ENCODE results near the gene SGCA.

The SGCA gene

GRCh38 chr17:50149417-50150353 lies 16.1 kb upstream of the SGCA start:
- no peak for DNase-seq

DNA sequence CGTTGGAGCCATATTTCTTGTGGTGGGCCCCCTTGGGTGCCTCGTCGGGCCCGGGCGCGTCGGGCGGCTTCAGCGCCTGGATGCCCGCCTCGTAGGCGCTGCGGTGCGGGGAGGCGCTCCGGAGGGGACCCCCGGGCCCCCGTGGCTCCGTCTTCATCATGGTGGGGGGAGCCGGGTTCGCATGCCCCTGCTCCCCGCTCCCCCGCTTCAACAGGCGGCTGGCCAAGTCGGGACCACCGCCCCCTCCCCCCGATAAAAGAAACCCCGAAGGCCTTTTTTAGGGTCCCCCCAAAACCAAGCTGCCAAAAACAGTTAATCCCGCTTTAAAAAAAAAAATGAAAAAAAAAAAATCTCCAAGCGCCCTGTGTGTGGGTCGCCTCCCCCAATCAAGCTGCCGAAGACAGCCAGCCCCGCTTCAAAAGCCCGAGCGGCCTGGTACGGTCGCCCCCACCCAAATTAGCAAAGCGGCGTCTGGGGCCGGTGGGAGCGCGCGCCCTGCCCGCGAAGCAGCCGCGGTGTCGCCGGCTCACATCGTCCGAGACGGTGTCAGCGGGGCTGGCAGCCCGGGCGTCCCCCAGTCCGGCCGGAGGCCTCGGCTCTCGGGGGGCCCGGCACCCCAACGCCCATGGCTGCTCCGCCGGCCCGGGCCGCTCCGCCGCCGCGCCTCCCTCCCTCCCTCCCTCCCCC lies 15.3 kb upstream of the SGCA start, which contains the start of gene PPP1R9B:
TSS of gene PPP1R9B (minus strand) at position 324 of the 687 bp plus-strand sequence. CDS start at position 160, 164 bp downstream.
- DNase-seq: no peak

- DNase-seq: peak; percentile 78
These were observed 14.5 kb upstream of the SGCA start for GRCh38 chr17:50151041-50151936.

DNA sequence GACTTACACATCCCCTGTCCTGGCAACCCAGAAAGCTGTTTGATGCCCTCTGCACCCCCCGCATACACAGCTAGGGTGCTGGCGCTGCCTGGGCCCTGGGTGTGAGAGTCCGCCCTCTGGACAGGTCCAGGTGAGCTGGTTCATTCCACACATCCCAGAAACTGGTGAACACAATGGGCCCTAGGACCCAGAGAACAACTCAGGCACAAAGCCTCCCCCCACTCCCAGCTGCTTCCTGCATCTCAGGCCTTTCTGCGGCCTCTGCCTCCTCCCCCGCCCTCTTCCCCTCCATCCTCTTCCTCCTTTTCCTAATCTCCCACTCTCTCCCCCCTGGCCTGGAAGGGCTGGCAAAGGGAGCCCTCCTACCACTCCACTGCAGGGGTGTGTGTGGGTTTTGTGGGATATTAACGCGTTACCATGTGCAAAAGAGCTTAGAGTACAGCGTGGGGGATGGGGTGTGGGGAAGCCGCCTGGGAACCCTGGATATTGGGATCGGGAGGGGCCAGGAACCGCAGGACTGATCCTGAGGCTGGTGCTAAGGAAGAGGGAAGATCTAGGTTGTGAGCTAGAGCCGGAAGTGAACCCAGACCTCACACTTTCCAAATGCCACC lies 13.8 kb upstream of the SGCA start:
- DNase-seq: peak; percentile 63

DNA sequence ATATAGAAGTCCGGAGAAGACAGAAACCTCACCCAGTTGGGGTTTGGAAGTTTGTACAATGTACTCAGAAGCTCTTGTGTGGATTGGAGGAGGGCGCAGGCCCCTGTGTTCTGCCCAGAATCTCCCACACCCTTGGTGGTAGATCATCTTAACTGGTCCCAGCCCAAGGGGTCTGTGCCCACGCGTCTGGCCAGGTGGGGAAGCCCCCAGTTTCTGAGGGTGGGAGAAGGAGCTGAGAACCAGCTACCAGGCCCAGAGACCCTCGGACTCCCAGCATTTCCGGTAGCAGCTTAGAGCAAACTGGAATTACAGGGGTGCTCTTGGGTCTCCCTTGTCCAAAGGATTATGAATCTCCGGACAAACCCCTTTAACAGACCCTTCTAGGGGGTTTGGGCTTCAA lies 13.1 kb upstream of the SGCA start:
- DNase-seq: no peak

GRCh38 chr17:50153650-50154575 lies 11.9 kb upstream of the SGCA start:
- no peak for DNase-seq

DNA sequence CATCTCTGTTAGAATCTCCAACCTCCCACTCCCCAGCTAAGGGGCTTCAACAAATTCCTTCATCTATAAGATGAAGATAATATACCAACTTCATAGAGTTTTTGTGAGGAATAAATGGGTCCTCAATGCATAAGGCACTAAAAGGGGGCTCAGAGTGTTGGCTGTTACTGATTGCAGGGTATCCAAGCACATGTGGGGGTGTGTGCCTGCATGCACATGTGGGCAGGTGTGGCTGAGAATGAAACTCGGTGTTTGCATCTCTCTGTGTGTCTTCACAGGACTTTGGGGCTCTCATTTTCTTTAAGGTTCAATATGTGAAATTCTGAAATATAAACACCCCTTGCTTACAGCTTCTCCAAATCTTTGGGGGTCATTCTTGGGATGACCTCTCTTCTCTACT lies 11.2 kb upstream of the SGCA start:
- no peak for DNase-seq

- DNase-seq: no peak
These were observed 10.5 kb upstream of the SGCA start for GRCh38 chr17:50155115-50155819.

GRCh38 chr17:50157891-50158290 lies 7.9 kb upstream of the SGCA start:
- DNase-seq: no peak

DNA sequence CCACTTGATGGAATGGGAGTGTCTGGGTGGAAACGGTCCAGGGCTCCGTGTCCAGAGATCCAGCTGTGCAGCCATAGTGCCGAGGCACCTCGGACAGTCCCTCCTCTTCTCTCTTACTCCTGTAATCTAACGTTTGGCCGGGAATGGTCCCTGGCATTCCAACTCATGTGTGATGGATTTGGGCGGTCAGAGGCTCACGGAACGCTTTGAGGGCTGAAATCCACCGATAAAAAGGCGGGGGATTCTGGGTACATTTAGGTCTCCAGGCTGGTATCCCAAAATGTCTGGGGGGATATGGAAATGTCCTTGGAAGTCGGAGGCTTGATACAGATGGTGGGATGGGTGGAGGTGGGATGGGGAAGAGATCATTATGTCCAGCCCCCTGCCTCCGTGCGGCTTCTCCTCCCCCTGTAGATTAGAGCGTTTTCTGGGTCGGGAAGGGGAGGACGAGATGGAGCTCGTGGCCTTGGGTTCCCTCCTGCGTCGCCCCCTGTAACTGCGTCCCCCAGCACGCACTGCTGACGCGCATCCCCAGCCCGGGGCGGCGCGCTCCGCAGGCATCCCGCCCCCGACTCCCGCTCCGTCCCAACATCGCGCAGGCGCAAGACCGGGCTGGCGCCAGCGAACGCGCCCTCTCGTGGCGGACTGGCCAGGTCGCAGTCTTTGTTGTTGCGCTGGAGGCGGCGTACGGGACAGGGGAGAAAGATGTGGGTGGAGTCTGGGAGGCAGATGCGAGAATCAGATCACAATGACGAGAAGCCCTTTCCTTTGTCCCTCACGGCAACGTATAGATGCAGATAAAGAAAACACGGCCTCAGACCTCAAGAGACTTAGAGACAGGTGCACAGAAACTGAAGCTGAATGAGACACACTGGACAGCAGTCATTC lies 4.5 kb upstream of the SGCA start:
- DNase-seq: peak; percentile 83

DNA sequence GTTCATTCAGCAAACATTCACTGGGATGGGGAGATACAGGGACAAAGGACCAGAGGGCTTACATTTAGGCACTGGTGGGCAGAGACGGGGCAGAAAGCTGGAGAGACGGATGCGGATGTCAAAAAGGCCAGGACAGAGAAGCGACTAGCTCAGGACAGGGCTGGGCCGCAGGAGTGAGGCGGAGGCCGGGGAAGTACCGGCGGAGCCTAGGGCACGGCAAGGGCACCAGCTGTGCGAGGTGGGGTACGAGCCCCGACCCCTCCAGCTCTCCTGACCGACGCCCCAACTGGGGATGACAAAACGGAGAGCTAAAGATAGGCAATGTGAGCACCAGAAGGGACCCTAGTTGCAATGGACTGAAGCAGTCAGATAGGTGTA lies 3.9 kb upstream of the SGCA start:
- DNase-seq: no peak

- no peak for DNase-seq
These were observed 3.1 kb upstream of the SGCA start for GRCh38 chr17:50162466-50163254.

DNA sequence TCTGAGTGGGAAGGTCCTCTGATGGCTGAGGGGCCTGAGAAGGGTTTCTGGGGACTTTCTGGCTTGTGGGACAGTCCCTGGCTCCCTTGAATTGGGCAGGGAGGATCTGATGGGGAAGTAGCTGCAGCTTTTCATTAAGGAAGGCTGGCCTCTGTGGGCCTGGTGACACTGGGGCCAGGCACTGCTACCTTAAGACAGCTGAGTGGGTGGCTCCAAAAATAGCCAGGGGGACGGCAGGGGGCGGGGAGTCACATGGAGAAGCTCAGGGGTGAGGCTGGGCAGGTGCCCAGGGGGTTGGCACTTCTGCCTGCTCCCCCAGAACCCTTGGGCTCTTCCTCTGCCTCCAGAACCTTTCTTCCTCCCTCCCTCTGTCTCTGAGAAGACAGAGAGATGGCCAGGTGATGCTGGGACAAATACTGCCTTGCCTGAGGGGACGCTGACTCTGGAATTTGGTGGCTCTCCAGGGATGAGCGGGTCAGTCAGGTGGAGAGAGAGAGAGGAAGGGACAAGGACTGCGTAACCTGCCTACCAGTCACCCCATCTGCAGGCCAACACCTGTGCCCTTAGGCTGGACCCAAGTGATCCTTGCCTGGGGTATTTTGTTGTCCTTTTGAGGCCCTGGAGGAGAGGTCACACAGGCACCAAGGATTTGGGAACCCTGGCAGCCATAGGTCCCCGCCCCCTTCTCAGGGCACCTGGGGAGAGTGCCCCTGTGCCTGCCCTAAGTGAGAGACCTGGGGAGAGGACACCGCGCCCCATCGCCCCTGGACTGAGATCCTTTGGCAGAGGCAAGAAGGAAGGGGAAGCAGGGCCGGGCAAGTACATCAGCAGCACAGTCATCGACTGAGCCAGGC lies 1.7 kb upstream of the SGCA start:
- no peak for DNase-seq

GRCh38 chr17:50164697-50164988 lies 1.2 kb upstream of the SGCA start:
- DNase-seq: no peak

DNA sequence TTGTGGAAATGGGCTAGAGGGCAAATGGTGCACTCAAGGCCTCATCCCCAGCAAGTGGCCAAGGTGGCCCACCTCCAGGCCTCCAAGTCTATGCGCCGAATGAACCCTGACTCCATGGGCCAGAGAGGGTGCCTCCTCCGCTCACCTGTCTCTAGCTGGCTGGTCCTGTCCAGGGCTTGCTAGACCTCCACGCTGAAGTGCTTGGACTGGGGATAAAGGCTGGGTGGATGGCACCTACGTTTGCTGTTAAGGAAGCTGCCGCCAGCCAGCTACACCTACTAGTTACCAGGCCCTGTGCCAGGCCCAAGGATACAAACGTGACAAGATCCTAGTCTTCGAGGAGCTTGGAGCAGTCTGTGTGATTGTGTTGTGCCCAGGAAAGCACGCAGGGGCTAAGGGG lies 739 bp upstream of the SGCA start:
- DNase-seq: no peak

DNA sequence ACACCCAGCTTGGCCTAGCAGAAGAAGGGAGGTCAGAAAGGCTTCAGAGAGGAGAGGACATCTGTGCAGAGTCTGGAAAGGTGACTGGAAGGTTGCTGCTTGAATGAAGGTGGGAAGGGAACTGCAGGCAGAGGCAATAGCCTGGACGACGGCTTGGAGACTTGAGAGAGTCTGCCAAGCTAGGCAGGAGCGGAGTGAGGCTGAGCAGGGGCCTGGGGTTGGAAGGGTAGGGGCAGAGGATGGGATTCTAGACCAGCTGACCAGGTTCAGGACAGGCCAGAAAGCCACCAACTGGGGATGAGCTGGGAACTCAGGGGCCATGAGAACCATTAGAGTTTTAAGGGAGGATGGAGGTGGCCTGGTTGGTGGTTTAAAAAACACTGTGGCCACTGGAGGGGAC lies 339 bp upstream of the SGCA start:
- no peak for DNase-seq

GRCh38 chr17:50166518-50167181 lies 845 bp downstream of the SGCA start:
- DNase-seq: no peak

DNA sequence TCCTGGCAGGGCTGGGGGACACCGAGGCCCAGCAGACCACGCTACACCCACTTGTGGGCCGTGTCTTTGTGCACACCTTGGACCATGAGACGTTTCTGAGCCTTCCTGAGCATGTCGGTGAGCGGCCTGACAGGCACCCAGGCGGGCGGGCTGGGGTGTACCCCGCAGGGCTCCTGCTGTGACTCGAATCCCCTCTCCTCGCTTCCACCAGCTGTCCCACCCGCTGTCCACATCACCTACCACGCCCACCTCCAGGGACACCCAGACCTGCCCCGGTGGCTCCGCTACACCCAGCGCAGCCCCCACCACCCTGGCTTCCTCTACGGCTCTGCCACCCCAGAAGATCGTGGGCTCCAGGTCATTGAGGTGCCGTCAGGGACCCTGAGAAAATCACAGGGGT lies 1.6 kb downstream of the SGCA start:
- DNase-seq: no peak
